Fibroblast of skin of left quadriceps (primary cell): Measurements from ENCODE around the gene TSPYL1.
A peak's percentile ranks its signal among the peaks of the same experiment; 100 is the strongest.

ENCODE experiments used
- DNase-seq, 2 experiments: peaks; one replicate each; pipeline ENCODE4 v3.0.0-alpha.2; 2013; ENCODE audit warnings: low read depth in 2 of 2

TSPYL1 gene

GRCh38 chr6:116263353-116263752 lies 16.4 kb downstream of the TSPYL1 start:
- no peak for DNase-seq

- DNase-seq, result no peak
These were observed 21.2 kb downstream of the TSPYL1 start for GRCh38 chr6:116258520-116258919.

GRCh38 chr6:116256694-116257093 lies 23.0 kb downstream of the TSPYL1 start:
- DNase-seq, result no peak

GRCh38 chr6:116255246-116255800 lies 24.4 kb downstream of the TSPYL1 start:
- DNase-seq, result no peak

- DNase-seq, result no peak
These were observed 25.3 kb downstream of the TSPYL1 start for GRCh38 chr6:116254297-116255056.

- DNase-seq, result peak; percentile 95 to 96
These were observed 26.0 kb downstream of the TSPYL1 start, which contains the start of gene TSPYL4 for GRCh38 chr6:116253505-116254296. TSPYL4 (minus strand) TSS chr6:116254075; CDS start chr6:116254008, 67 bp downstream.

GRCh38 chr6:116253188-116253504 lies 26.6 kb downstream of the TSPYL1 start:
- DNase-seq, result no peak

GRCh38 chr6:116251568-116252384 lies 28.0 kb downstream of the TSPYL1 start:
- peak; percentile 82 to 84 for DNase-seq

- DNase-seq, result no peak
These were observed 31.2 kb downstream of the TSPYL1 start for GRCh38 chr6:116248577-116248976.

- no peak for DNase-seq
These were observed 32.4 kb downstream of the TSPYL1 start for GRCh38 chr6:116247285-116247684.

- no peak for DNase-seq
These were observed 33.6 kb downstream of the TSPYL1 start for GRCh38 chr6:116246089-116246488.

- DNase-seq, result no peak
These were observed 35.4 kb downstream of the TSPYL1 start for GRCh38 chr6:116244284-116244683.

GRCh38 chr6:116239856-116240255 lies 39.9 kb downstream of the TSPYL1 start:
- DNase-seq, result no peak

- DNase-seq, result no peak
These were observed 40.5 kb downstream of the TSPYL1 start for GRCh38 chr6:116239256-116239655.

GRCh38 chr6:116238083-116238482 lies 41.6 kb downstream of the TSPYL1 start:
- DNase-seq, result no peak

- no peak for DNase-seq
These were observed 45.0 kb downstream of the TSPYL1 start for GRCh38 chr6:116234689-116235088.

GRCh38 chr6:116229287-116229913 lies 50.3 kb downstream of the TSPYL1 start:
- DNase-seq, result peak; percentile 90 to 92
